ENCODE measurements around the gene MVP.

DNA sequence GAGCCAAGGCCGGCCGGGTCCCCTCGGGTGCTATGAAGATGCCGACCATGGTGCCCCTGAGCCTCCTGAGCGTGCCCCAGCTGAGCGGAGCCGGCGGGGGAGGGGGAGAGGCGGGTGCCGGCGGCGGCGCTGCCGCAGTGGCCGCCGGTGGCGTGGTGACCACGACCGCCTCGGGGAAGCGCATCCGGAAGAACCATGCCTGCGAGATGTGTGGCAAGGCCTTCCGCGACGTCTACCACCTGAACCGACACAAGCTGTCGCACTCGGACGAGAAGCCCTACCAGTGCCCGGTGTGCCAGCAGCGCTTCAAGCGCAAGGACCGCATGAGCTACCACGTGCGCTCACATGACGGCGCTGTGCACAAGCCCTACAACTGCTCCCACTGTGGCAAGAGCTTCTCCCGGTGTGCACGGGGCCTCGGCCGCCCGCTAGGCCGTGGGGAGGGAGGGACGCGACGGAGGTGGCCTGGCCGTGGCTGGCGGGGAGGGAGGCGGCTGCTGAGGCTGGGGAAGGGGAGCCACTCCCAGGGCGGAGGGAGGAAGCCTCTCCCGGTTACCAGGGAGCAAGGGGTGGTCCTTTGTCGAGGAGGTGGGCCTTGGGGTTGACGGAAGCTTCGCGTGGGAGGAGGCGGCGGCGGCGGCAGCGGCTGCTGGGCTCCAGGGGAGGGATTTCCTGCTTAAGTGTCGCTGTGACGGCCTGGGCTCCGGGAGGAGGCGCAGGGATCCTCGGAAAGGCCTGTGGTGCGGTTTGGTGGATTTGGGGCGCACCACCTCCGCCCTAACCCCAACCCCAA, 12.6 kb upstream of the MVP start:
- TF ChIP-seq CTCF (IDR thresholded peaks at IDR 0.05) (peak in 2 of 3 experiments; percentile 18 to 31), POLR2A (IDR thresholded peaks at IDR 0.05) (no peak)
